Epithelial cell of proximal tubule (primary cell): ENCODE results near the gene ADAMTS10. TPM values are rescaled to one million over a fixed set of nuclear protein-coding genes. Genes with fewer than 3 reads are reported as not detected.

Source experiments
- DNase-seq: peaks from one replicate; pipeline ENCODE4 v3.0.0-alpha.2; 2011; ENCODE audit warnings: low read depth
- H3K4me3 ChIP-seq: 2 replicates; pipeline ENCODE4 v1.5.1; 2011; ENCODE audit warnings: low read depth, mild to moderate bottlenecking, low read length
- total RNA-seq: library from RNA; depleted of rRNA; stranded (reverse); fragments of >200 nt; gene quantifications from 2 replicates; pipeline ENCODE4 v1.2.3, GENCODE V29; 2015
- TF ChIP-seq, protein P1 (sequence below): conservative IDR thresholded peaks from 2 replicates; pipeline ENCODE4 v1.5.1; 2012; ENCODE audit warnings: low read depth, mild to moderate bottlenecking, low read length

ADAMTS10 gene
- total RNA-seq, 1 donor from 2014 or later = 4.8 TPM

DNA sequence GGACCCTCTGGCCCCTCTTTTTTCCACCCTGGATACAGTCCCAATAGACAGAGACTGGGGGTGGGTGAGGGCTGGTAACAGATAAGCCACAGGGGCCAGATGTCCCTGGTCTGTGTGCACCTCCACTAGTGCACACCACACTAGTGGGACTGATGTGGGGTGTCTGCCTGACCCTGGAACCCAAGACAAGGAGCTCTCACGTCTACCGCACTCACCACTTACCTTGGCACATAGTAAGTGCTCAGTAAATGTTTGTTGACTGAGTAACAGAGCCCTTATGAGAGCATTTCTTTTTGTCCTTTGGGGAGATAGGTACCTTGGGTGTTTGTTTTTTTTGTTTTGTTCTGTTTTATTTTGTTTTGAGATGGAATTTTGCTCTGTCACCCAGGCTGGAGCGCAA is 73.4 kb downstream of the ADAMTS10 start:
- TF ChIP-seq, protein P1, sequence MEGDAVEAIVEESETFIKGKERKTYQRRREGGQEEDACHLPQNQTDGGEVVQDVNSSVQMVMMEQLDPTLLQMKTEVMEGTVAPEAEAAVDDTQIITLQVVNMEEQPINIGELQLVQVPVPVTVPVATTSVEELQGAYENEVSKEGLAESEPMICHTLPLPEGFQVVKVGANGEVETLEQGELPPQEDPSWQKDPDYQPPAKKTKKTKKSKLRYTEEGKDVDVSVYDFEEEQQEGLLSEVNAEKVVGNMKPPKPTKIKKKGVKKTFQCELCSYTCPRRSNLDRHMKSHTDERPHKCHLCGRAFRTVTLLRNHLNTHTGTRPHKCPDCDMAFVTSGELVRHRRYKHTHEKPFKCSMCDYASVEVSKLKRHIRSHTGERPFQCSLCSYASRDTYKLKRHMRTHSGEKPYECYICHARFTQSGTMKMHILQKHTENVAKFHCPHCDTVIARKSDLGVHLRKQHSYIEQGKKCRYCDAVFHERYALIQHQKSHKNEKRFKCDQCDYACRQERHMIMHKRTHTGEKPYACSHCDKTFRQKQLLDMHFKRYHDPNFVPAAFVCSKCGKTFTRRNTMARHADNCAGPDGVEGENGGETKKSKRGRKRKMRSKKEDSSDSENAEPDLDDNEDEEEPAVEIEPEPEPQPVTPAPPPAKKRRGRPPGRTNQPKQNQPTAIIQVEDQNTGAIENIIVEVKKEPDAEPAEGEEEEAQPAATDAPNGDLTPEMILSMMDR = no peak
- DNase-seq = no peak
- H3K4me3 ChIP-seq = no peak overlapping the region

DNA sequence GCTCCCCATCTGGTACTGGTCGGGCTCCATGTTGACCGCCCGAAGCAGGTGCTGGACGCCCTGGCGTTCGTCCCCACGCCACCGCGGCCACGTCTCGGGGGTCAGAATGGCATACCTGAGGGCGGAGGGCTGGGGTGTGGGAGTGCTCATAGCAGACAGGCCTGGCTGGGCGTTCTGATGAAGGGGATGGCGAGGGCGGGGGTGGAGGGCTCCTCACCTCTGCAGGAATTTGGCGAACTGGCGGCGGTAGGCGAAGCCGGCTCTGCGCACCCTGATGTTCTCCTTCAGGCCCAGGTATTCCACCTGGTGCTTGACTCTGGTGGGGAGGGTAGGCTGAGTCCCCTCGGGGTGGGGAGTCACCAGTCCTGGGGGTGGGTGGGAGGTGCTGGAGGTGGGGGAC is 74.2 kb downstream of the ADAMTS10 start:
- no peak overlapping the region for H3K4me3 ChIP-seq
- no peak for DNase-seq
- TF ChIP-seq, protein P1 = no peak

DNA sequence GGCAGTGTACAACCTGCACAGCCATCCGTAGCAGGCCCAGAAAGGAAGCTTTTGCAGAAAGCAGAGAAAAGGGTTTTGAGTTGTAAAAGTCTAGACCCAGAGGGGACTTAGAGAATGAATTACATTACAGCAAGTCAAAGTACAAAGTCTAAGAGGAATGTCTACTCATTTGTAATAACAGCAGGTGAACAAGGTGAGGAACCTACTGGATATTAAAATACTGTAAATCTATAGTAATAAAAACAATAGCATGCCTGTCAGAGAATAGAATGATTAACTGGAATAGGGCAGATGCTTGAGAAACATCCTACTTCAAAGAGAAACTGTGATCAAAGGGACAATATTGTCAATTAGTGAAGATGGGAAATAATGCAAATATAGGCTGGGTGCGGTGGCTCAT is 78.3 kb downstream of the ADAMTS10 start:
- H3K4me3 ChIP-seq = no peak overlapping the region
- DNase-seq = no peak
- TF ChIP-seq, protein P1 = no peak

DNA sequence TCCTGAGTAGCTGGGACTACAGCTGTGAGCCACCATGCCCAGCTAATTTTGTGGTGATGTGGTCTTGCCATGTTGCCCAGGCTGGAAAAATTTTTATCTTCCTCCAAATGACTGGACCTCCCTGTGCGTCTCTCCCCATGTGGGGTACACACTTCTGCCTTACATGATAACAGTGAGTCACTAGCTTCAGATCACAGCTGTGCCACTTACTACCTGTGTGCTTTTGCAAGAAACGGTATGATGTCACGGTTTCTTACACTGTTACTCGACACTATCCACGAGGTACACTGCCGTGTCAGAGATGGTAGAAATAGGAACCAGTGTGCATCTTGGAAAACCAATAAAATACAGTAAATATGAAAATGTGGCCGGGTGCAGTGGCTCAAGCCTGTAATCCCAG is 79.0 kb downstream of the ADAMTS10 start:
- DNase-seq = no peak
- TF ChIP-seq, protein P1 = no peak
- no peak overlapping the region for H3K4me3 ChIP-seq

Other genes with a start within 250 kb of the ADAMTS10 start
- gene ANGPTL4, start 246.6 kb downstream of the ADAMTS10 start, total RNA-seq = 16.6 and 82.0 TPM in 2 replicates
- gene RAB11B, start 220.4 kb downstream of the ADAMTS10 start, total RNA-seq = 16.6 and 23.3 TPM in 2 replicates
- 48.8 and 58.9 TPM in 2 replicates for gene MARCHF2, start 197.4 kb downstream of the ADAMTS10 start, total RNA-seq
- 134 and 169 TPM in 2 replicates for gene HNRNPM, start 165.7 kb downstream of the ADAMTS10 start, total RNA-seq
- not detected in 2 replicates for gene PRAM1, start 108.1 kb downstream of the ADAMTS10 start, total RNA-seq
- gene ZNF414, start 96.5 kb downstream of the ADAMTS10 start, total RNA-seq = 10.4 and 12.4 TPM in 2 replicates
- 0.06 and 0.07 TPM in 2 replicates for gene MYO1F, start 33.3 kb downstream of the ADAMTS10 start, total RNA-seq
- gene NFILZ, start 19.9 kb upstream of the ADAMTS10 start, total RNA-seq = not detected in 2 replicates
- gene ACTL9, start 88.1 kb upstream of the ADAMTS10 start, total RNA-seq = not detected in 2 replicates
- gene OR2Z1, start 110.9 kb upstream of the ADAMTS10 start, total RNA-seq = not detected in 2 replicates
- 7.3 and 20.2 TPM in 2 replicates for gene ZNF558, start 221.6 kb upstream of the ADAMTS10 start, total RNA-seq
- not detected in 2 replicates for gene MBD3L1, start 221.7 kb upstream of the ADAMTS10 start, total RNA-seq